ENCODE measurements around the gene IFT57.
"Not testable (repeated sequence)": the region's sequence is repeated elsewhere in the genome, so short reads cannot be mapped to it uniquely, and the experiment has no call there.

IFT57 gene, protein sequence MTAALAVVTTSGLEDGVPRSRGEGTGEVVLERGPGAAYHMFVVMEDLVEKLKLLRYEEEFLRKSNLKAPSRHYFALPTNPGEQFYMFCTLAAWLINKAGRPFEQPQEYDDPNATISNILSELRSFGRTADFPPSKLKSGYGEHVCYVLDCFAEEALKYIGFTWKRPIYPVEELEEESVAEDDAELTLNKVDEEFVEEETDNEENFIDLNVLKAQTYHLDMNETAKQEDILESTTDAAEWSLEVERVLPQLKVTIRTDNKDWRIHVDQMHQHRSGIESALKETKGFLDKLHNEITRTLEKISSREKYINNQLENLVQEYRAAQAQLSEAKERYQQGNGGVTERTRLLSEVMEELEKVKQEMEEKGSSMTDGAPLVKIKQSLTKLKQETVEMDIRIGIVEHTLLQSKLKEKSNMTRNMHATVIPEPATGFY

DNA sequence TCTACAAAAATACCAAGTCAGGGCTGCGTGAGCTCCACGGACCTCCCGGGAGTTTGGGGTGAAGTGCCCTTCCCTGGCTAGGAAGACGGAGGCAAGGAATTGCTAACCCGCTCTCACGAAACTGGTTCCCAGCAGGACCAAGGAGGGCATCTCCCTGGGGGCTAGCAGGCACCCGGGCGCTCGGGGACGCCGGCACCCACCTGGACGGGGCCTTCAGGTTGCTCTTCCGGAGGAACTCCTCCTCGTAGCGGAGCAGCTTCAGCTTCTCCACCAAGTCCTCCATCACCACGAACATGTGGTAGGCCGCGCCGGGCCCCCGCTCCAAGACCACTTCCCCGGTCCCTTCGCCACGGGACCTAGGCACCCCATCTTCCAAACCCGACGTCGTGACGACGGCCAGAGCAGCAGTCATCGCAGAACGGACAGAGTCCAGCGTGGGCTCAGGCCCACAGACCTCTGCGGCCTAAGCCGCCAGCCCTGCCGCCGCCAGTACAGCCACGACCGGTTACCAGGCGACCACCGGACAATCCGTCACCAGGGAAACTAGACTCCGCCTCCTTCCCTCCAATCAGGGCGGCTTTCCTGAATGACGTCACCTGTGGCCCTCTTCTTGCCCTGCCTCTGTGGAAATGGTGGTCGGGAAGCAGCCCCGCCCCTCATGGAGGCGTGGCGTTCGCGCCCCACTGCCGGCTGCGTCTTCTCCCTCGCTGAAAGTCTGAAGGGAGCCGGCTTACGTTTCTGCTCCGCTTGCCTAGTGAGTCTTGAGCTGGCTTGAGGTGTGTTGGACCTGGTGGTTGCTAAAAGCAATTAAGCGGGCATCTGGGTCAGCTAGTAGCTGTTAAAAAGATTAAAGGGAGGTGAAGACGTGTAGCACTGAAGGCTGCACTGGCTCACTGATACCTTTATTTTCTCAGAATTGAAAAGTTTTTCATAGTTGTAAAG, at the start of gene IFT57:
TSS of gene IFT57 (minus strand) at position 514 of the 942 bp plus-strand sequence. CDS start at position 412, 102 bp downstream.
- DNase-seq (ENCODE audit: low spot score): peak; percentile 98

DNA sequence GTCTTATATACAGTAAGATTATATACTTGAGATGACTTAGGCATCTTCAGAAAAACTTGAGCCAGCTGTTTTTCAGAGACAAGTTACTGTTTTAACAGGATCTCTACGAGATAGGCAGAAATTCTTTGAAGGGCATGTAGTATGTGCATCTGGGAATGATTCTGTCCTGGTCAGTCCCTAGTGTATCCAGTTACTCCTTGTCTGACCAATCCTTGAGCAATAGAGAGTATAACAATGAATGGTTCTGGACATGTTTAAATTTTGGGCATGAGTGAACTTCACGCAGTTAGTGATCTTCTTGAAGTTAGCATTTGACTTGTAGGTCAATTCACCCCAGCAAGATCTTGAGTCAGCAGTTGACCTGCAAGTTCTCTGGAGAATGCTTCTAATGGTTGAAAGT, 49.4 kb upstream of the IFT57 start:
- DNase-seq (ENCODE audit: low spot score): no peak

DNA sequence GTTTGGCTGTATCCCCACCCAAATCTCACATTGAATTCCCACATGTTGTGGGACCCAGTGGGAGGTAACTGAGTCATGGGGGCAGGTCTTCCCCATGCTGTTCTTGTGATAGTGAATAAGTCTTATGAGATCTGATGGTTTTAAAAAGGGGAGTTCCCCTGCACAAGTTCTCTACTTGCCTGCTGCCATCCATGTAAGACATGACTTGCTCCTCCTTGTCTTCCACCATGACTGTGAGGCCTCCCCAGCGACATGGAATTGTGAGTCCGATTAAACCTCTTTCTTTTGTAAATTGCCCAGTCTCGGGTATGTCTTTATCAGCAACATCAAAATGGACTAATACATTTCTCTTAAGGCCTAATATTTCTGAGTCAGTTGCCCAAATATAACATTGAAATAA, 46.0 kb upstream of the IFT57 start:
- not testable (repeated sequence) for DNase-seq (ENCODE audit: low spot score)

DNA sequence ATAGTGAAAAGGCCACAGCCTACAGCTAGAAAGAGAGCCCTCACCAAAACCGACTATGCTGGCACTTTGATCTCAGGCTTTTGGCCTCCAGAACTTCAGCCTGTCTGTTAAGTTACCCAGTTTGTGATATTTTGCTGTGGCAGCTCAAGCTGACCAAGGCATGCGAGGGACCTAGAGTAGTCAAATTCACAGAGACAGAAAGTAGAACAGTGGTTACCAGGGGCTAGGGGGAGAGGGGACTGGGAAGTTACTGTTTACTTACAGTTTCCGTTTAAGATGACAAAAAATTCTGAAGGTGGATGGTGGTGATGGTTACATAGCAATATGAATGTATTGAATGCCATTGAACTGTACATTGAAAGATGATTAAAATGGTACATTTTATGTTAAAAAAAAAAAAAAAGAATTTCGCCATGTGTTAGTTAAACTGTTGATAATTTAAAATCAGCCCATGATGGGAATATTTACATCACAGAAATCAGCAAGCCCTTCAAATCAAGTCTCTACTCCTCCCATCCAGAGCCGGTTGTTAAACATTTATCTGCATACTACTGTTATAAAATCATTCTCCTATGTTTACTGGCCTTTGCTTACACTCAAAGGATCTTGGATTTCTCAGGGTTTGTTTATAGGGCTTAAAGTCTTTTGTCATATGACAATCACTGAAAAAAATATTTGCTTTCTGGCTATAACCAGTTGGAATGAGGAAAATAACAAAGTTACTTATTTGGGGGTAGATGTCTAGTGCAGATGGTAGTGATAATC, 42.5 kb upstream of the IFT57 start:
- not testable (repeated sequence) for DNase-seq (ENCODE audit: low spot score)

DNA sequence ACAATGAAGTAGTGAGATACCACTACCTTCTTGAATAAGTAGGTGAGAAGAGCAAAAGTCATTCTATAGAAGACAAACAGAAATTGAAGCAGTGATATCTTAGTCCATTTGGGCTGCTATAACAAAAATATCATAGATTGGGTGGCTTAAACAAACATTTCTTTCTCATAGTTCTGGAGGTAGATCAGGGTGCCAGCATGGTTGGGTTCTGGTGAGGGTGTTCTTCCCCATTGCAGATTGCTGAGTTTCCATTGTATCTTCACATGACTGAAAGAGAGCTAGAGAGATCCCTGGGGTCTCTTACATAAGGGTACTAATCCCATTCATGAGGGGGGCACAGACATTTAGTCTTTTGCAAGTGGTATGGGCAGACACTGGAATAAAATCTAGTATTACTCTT, 32.9 kb upstream of the IFT57 start:
- no peak for DNase-seq (ENCODE audit: low spot score)

DNA sequence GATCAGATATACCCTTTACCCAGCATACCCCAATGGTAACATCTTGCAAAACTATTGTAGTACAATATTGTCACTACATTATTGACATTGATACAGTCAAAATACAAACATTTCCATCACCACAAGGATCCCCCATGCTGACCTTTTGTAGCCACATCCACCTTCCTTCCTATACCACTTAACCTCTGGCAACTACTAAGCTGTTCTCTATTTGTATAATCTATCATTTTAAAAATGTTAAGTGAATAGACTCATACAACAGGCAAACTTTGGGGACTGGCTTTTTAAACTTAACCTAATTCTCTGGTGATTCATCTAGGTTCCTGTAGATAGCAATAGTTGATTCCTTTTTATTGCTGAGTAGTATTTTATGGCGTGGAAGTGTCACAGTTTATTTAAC, 29.6 kb upstream of the IFT57 start:
- DNase-seq (ENCODE audit: low spot score): no peak

DNA sequence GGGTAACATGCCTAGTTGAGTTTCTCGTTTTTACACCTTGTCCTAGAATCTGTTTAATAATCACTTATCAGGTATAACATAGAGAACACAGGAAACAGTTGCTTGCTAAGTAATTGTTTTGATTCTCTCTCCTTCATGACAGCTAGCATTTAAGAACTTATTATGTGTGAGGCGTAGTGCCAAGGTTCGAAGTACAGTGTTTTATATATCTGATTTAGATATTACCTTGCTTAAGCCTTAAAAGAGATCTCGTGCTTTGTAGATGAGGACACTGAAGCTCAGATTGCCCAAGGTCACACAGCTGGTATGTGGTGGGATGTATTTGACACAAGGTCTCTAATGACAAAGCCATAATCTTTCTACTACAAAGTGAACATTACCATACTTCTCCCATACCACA, 29.0 kb upstream of the IFT57 start:
- no peak for DNase-seq (ENCODE audit: low spot score)

DNA sequence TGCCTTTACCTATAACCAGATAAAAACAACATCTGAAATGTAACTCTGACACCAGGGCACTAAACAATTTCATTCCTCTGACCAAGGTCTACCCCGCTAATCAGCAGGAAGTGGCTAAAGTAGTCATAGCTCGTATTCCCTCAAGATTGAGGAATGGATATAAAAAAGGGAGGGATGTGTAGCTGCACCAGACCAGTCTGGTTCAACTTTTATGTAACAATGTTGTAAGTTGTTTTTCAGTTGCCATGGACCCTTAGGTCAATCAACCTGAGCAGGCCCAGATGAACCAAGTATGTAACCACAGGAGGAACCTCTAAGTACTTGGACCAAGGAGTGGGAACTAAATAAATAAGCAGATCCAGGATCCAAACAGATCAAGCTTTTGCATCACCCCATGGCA, 28.4 kb upstream of the IFT57 start:
- no peak for DNase-seq (ENCODE audit: low spot score)

DNA sequence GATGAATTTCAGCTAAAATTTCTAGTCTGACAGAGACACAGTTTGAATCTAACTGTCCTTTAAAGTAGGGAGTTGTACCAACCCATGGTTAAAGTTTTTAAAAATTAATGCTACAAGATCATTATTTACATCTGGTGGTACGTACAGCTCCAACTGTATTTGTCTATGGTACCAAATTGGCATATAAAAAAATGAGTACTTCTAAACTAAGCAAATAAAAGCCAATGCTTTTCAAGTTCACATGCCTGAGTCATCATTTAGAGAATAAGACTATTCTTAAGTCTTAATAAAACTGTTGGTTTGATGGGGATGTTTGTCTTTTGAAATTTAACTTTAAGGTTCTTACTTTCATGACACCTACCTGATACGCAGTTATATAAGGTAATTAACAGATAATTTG, 21.0 kb upstream of the IFT57 start:
- DNase-seq (ENCODE audit: low spot score): no peak

DNA sequence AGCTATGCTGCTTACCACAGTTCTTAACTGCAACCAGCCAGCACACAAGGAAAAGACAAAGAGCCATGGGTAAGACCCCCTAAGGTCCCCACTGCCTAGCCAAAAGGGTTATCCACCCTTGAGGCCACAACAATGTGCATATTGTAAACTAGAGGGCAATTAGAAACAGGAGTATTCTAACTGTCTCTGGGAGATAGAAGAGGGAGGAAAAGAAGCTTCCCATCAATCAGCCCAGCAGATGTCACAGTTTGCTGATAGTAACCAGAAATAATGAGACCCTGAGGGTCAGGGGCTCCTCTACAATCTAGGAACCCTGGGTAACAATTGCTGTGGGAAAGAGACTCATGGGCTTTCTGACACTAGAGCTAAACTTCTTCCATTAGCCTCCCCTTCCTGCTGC, 20.6 kb upstream of the IFT57 start:
- no peak for DNase-seq (ENCODE audit: low spot score)

DNA sequence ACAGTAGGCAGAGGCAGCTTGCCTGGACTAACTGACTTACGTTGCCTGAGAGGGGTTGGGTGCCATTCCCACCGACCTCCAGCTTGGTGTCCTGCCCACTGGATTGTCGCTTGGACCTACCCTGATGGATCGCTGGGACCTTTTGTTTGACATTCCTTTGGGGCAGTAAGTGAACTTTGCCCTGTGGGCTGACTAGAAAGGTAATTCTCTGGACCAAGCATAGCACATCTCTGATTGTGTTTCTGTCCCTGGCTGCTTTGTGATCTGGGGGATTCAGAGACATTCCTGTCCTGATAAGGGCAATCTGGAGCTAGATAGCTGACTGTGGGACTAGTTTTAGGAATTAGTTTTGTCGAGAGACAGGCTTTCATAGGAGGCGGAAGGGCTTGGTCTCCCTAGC, 19.5 kb upstream of the IFT57 start:
- no peak for DNase-seq (ENCODE audit: low spot score)

DNA sequence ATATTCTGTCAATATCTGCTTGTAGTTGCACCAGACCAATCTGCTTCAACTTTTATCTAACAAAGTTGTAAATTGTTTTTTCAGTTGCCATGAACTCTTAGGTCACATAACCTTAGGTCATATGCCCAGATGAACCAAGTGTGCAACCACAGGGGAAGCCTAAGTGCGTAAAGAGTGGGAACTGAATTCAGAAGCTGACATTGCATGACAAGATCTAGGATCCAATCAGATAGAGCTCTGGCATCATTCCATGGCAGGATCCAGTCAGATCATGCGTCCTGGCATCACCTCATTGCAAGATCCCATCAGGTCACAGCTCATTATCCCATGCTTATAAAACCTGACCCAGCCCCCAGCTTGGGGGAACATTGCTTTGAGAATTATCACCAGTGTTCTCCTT, 18.9 kb upstream of the IFT57 start:
- no peak for DNase-seq (ENCODE audit: low spot score)

DNA sequence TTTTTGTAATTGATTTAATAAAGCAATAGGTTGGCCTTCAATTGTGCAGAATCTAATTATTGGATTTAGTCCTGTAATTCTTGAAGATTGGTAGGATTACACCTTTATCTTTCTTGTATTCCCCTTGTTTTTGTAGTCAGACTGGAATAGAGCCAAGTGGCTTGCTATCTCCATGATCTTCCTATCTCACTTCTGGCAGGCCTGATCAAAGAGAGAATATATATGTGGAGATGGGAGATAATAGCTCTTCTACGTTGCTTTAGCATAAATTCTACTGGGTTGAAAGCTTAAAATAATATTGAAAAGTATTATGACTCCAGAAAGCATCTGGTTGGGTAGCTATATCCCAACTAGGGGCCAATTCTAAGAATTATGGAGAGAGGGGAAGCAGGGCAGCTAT, 16.9 kb upstream of the IFT57 start:
- no peak for DNase-seq (ENCODE audit: low spot score)

DNA sequence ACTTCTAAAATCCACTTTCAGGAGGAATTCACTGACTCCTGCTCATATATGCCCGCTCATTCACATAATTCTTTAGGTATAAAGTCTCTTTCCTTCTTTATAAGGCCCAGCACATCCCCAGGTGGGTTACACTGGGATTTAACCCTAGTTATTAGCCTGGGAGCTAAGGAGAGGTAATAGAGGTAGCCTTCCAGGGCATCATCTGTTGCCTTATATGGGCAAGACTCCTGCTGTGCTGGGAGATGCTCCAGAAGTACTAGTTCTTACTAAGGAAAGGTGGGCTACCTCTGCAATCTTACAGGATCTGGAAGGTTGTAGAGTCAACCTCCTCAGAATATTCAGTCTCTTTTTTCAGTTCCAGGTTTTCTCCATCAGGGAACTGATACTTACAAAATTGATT, 13.1 kb upstream of the IFT57 start:
- DNase-seq (ENCODE audit: low spot score): no peak

DNA sequence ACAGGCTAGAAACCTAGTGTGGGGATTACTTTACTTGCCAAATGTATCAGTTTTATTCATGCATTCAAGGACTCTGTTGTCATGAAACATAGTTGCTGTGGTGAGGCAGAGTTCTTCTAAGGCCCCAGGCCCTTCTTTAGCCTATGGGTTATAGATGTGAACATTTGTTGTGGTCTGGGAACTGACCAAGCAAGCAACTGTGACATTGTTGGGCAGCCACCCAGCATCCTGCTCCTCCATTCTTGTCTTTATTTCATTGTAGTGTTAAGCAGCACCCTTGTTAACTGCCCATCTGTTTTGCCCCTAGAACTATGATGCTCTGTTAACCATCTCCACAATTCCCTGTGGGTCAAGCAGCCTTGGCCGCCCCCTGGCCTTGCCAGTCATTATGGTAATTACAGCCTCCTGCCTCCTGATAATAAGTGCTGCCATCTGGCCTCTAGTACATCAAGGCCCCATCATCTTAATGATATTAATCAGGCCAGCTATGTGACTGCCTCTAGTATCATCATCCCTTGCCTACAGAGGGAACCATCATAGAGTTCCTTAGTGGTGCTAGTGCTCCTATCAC, 12.2 kb upstream of the IFT57 start:
- DNase-seq (ENCODE audit: low spot score): no peak

DNA sequence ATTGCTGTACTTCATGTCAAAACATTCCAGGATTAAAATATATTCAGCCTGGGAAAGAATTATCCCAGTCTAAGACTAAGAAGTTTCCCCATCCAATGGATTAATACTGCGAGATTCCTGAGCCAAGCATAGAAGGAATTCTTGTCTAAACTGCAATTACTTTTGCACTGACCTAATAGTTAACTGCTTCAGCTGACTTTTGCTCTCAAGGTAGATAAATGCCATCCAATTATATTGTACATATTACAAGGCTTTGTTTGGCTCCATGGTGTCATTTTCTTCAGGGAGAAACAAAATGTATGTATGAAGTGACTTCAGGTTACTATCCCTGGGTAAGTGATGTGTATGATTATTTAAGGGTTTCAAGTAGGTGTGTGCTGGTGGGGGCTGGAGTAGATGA, 6.1 kb upstream of the IFT57 start:
- DNase-seq (ENCODE audit: low spot score): no peak

DNA sequence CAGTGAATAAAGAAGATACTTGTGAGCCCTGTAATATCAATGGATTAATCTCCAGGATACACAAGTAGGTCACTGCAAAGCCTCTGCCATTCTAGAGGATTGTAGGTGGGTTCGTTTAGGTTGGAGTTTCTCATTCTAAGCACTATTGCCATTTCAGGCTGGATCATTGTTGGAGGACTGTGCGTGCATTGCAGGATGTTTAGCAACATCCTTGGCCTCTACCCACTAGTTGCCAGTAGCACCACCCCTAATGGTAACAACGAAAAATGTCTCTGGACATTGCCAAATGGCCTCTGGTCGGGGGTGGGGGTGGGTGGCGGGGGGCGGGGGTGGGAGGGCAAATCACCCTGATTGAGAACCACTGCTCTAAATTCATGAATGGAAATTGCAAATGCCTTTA, 4.9 kb upstream of the IFT57 start:
- no peak for DNase-seq (ENCODE audit: low spot score)

DNA sequence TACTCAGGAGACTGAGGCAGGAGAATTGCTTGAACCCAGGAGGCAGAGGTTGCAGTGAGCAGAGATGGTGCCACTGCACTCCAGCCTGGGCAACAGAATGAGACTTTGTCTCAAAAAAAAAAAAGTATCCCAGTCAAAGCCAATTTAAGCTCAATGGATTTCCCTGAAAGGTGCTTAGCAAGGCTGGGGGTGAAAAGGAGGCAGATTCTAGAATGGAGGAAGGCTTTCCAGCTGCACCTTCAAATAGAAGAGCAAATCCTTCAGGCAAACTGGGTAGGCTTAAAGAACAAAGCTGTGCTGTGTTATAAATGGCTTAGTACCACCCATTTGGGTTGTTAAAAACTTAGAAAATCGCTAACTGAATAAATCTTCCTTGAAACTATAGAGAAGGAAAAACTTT, 3.0 kb upstream of the IFT57 start:
- no peak for DNase-seq (ENCODE audit: low spot score)

DNA sequence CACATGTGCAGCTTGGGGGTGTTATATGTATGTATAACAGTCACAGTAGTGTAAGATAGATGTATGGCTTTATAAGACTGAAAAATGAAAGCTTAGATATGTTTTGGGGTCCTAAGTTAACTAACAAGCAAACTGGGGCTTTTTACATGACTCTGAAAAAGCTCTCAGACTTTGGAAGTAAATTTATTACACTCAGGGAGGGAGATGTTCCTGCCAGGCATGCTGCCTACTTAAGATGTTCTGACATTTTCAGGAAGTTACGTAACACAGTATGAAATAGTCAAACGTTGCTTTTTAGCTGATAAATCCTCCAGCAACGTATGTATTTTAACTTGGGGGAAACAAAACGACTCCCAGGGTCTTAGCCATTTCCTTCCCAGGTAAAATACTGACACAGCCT, 1.7 kb upstream of the IFT57 start:
- no peak for DNase-seq (ENCODE audit: low spot score)

DNA sequence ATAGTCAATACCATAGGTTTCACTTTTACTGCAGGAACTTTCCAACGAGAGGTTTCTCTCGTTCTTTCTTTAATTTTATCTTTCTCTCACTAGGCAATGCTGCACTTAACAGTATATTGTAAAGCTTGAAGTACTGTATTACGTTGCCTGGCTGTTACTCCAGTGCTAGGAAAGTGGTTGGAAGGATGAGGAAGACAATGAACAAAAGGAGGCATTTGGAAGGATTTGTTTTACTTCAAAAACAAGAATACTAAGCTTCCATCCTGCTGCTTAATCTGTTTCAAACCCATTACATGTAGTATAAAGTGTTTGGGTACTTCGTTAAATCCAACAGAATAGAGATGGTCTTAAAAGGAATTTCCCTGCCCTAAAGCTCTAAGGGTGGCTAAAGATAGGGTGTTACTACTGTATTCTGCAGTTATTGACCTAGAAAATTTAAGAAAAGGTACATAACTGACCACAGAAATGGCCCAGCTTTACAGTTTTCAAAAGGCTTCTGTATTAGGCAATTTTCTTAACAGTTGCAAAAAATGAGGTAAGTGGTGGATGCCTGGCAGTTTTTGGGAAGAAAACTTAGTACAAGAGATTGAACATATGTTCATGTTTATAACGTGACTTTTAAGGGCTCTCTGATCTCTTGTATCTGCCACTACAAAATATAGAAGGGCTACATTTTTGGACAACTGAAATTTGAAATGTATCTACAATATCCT, 785 bp upstream of the IFT57 start:
- no peak for DNase-seq (ENCODE audit: low spot score)

DNA sequence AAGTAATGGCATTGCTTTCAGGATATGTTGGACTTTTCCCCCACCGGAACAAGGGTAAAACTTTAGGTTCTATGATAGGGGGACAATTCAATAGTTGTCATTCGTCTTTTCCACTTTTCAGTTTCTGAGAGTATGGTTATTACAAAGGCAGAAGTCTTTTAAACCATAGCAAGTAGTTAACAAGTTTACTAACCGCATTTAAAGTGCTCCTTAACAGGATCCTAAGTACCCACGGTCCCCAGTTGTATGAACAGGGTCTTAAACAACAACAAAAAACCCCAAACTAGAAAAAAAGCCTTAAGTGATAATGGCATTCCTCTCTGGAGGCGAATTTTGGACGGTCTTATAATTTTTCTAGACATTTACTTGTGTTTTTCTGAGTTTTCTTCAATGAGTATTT, 831 bp downstream of the IFT57 start:
- DNase-seq (ENCODE audit: low spot score): no peak

Data from activated CD4-positive, alpha-beta T cell treated with anti-CD3 and anti-CD28 coated beads, Interleukin-2, Interleukin-4, amounts not matched to agents 100 ng/mL and 50 ng/mL, durations not matched to agents 16 hours and 8 hours (primary cell).